Epithelial cell of esophagus (primary cell): ENCODE data around the gene PFN3.
A peak's percentile ranks its signal among the peaks of the same experiment; 100 is the strongest.
"Not testable (repeated sequence)": the region's sequence is repeated elsewhere in the genome, so short reads cannot be mapped to it uniquely, and the experiment has no call there.

Experiments used
- DNase-seq: peaks from one replicate; pipeline ENCODE4 v3.0.0; 2010; ENCODE audit warnings: low read depth
- H3K4me3 ChIP-seq: 2 replicates; pipeline ENCODE4 v1.5.1; 2011; ENCODE audit warnings: mild to moderate bottlenecking, low read length, control low read depth
- CTCF ChIP-seq: IDR thresholded peaks from 2 replicates; pipeline ENCODE4 v1.5.1; 2011; ENCODE audit warnings: low read depth, mild to moderate bottlenecking, low read length, control low read depth, inconsistent platforms; ENCODE audit not compliant: insufficient read depth; ENCODE audit errors: missing control alignments

PFN3 gene

GRCh38 chr5:177427211-177427822 lies 26.9 kb upstream of the PFN3 start:
- TF ChIP-seq CTCF, result no peak
- DNase-seq, result no peak
- H3K4me3 ChIP-seq, result peak overlapping the region; percentile 69

GRCh38 chr5:177426566-177427210 lies 26.2 kb upstream of the PFN3 start, which contains the start of gene GRK6:
Gene GRK6 (plus strand): TSS chr5:177426676. CDS start chr5:177426846, 170 bp downstream.
- H3K4me3 ChIP-seq, result peak within 1 kb of the TSS; percentile 69
- peak; percentile 46 for DNase-seq
- no peak for TF ChIP-seq CTCF

GRCh38 chr5:177425801-177426565 lies 25.5 kb upstream of the PFN3 start:
- TF ChIP-seq CTCF, result no peak

GRCh38 chr5:177425196-177425800 lies 24.8 kb upstream of the PFN3 start:
- no peak for DNase-seq
- peak overlapping the region; percentile 61 for H3K4me3 ChIP-seq
- TF ChIP-seq CTCF, result no peak

More at GRCh38 chr5:177425801-177426565, 25.5 kb upstream of the PFN3 start:
- peak overlapping the region; percentile 61 for H3K4me3 ChIP-seq
- peak; percentile 100 for DNase-seq

GRCh38 chr5:177423671-177424070 lies 23.2 kb upstream of the PFN3 start:
- no peak for TF ChIP-seq CTCF
- no peak overlapping the region for H3K4me3 ChIP-seq
- no peak for DNase-seq

GRCh38 chr5:177421062-177421798 lies 20.8 kb upstream of the PFN3 start:
- TF ChIP-seq CTCF, result no peak
- peak; percentile 42 for DNase-seq
- no peak overlapping the region for H3K4me3 ChIP-seq

GRCh38 chr5:177420472-177420871 lies 20.0 kb upstream of the PFN3 start:
- DNase-seq, result not testable (repeated sequence)

More at GRCh38 chr5:177420472-177420871, 20.0 kb upstream of the PFN3 start:
- not testable (repeated sequence) for H3K4me3 ChIP-seq
